ENCODE data around the gene ABCC1. TPM values are rescaled to one million over a fixed set of nuclear protein-coding genes. Genes with fewer than 3 reads are reported as not detected.

ABCC1 gene
- total RNA-seq, 1 donor from 2014 or later: 29.9 TPM

DNA sequence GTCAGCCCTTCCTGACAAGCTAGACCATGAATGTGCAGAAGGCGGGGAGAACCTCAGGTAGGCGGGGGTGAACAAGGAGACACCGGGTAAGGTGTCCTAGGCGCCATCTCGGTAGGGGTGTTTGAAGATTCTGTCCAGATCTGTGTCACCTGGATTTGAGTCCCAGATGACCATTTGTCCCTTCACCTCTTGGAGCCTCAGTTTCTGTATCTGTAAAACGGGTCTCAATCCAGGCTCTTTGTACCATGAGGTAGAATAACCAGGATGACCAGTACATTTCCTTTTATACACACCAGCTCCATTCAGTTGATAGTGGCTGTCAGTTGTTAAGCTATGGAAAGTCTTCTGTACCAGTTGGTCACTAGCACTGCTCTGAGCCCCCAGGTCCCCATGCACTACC is 187.2 kb downstream of the ABCC1 start:
- Mint-ChIP-seq H3K4me3 (ENCODE audit: unreplicated experiment) (no peak overlapping the region), H3K27ac (ENCODE audit: unreplicated experiment) (no peak overlapping the region), H3K9me3 (ENCODE audit: unreplicated experiment) (no peaks in the 10 kb centered on the region), H3K27me3 (ENCODE audit: unreplicated experiment) (peaks cover 1% of the 10 kb centered on the region), H3K36me3 (ENCODE audit: unreplicated experiment) (peaks cover 8% of the 10 kb centered on the region), H3K4me1 (ENCODE audit: low read depth, unreplicated experiment) (no peaks in the 10 kb centered on the region)
- no peak for DNase-seq
- TF ChIP-seq, protein P1, sequence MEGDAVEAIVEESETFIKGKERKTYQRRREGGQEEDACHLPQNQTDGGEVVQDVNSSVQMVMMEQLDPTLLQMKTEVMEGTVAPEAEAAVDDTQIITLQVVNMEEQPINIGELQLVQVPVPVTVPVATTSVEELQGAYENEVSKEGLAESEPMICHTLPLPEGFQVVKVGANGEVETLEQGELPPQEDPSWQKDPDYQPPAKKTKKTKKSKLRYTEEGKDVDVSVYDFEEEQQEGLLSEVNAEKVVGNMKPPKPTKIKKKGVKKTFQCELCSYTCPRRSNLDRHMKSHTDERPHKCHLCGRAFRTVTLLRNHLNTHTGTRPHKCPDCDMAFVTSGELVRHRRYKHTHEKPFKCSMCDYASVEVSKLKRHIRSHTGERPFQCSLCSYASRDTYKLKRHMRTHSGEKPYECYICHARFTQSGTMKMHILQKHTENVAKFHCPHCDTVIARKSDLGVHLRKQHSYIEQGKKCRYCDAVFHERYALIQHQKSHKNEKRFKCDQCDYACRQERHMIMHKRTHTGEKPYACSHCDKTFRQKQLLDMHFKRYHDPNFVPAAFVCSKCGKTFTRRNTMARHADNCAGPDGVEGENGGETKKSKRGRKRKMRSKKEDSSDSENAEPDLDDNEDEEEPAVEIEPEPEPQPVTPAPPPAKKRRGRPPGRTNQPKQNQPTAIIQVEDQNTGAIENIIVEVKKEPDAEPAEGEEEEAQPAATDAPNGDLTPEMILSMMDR (IDR thresholded peaks at IDR 0.05; ENCODE audit: partially characterized antibody, unreplicated experiment): no peak

DNA sequence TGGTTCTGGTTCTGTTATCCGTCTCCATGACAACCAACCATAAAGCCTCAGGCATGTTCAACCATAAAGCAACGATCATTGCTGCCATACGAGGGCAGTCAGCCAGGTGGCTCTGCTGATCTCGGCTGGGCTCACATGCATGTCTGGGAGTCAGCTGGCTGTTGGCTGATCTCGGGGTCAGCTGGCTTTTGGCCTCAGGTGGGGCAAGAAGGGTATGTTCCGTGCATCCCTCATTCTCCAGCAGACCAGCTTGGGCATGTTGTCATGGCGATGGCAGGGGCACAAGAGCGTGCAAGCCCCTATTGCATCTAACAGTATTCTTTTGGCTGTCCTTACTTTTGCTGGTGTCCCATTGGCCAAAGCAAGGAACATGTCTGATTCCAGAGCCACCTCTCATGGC is 187.7 kb downstream of the ABCC1 start:
- no peak for DNase-seq
- Mint-ChIP-seq H3K9me3 (ENCODE audit: unreplicated experiment) (no peaks in the 10 kb centered on the region), H3K4me1 (ENCODE audit: low read depth, unreplicated experiment) (no peaks in the 10 kb centered on the region), H3K27ac (ENCODE audit: unreplicated experiment) (no peak overlapping the region), H3K27me3 (ENCODE audit: unreplicated experiment) (peaks cover 1% of the 10 kb centered on the region), H3K4me3 (ENCODE audit: unreplicated experiment) (no peak overlapping the region), H3K36me3 (ENCODE audit: unreplicated experiment) (peaks cover 8% of the 10 kb centered on the region)
- TF ChIP-seq, protein P1 (IDR thresholded peaks at IDR 0.05; ENCODE audit: partially characterized antibody, unreplicated experiment): no peak

DNA sequence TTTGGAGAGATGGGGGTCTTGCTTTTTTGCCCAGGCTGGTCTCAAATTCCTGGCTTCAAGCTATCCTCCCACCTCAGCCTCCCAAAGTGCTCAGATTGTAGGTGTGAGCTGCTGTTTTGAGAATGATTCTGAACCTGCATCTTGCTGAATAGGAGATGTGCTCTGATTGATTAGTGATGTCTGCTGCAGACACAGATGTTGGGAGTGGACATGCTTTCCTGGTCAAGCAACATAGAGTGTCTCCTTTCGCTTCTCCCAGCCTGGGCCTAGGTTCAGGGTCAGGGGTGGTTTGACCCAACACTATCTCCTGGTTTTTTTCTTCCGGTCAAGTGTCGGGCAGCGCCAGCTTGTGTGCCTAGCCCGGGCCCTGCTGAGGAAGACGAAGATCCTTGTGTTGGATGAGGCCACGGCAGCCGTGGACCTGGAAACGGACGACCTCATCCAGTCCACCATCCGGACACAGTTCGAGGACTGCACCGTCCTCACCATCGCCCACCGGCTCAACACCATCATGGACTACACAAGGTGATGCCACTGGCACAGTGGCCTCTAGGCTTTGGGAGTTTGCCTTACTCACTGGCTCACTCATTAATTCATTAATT is 188.7 kb downstream of the ABCC1 start:
- Mint-ChIP-seq H3K36me3 (ENCODE audit: unreplicated experiment) (peaks cover 8% of the 10 kb centered on the region), H3K27ac (ENCODE audit: unreplicated experiment) (no peak overlapping the region), H3K9me3 (ENCODE audit: unreplicated experiment) (no peaks in the 10 kb centered on the region), H3K4me1 (ENCODE audit: low read depth, unreplicated experiment) (no peaks in the 10 kb centered on the region), H3K27me3 (ENCODE audit: unreplicated experiment) (peaks cover 3% of the 10 kb centered on the region), H3K4me3 (ENCODE audit: unreplicated experiment) (no peak overlapping the region)
- no peak for DNase-seq
- TF ChIP-seq, protein P1 (IDR thresholded peaks at IDR 0.05; ENCODE audit: partially characterized antibody, unreplicated experiment): no peak

DNA sequence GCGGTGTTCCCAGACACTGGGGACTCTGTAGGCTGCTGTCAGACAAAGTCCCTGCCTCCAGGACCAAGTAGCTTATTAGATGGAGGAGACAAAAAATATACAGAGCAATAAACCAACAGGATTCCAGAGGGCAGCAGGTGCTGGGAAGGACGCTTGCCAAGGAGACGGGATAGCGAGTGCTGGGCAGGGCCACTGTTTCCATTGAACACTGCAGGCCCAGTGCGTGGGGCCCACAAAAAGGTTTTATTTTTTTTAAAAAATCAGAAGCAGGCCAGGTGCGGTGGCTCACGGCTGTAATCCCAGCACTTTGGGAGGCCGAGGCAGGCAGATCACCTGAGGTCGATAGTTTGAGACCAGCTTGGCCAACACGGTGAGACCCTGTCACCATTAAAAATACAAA is 189.6 kb downstream of the ABCC1 start:
- no peak for DNase-seq
- H3K36me3 Mint-ChIP-seq (ENCODE audit: unreplicated experiment): peaks cover 2% of the 10 kb centered on the region
- H3K4me1 Mint-ChIP-seq (ENCODE audit: low read depth, unreplicated experiment): no peaks in the 10 kb centered on the region
- TF ChIP-seq, protein P1 (IDR thresholded peaks at IDR 0.05; ENCODE audit: partially characterized antibody, unreplicated experiment): no peak
- H3K27ac Mint-ChIP-seq (ENCODE audit: unreplicated experiment): no peak overlapping the region
- no peaks in the 10 kb centered on the region for H3K9me3 Mint-ChIP-seq (ENCODE audit: unreplicated experiment)
- H3K4me3 Mint-ChIP-seq (ENCODE audit: unreplicated experiment): no peak overlapping the region
- peaks cover 2% of the 10 kb centered on the region for H3K27me3 Mint-ChIP-seq (ENCODE audit: unreplicated experiment)

DNA sequence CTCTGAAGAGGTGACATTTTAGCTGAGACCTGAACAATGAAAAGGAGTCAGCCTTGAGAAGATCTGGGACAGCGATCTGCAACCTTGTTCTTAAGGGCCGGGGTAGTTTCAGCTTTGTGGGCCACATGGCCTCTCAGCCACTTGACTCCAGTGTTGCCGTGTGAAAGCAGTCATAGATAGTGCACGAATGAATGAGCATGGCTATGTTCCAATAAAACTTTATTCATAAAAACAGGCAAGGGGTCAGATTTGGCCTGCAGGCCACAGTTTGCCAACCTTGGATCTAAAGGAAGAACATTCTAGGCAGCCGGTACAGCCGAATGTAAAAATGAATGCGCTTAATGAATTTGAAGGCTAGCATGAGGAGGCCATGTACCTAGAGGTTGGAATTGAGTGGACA is 190.4 kb downstream of the ABCC1 start:
- DNase-seq: no peak
- no peak overlapping the region for H3K4me3 Mint-ChIP-seq (ENCODE audit: unreplicated experiment)
- H3K9me3 Mint-ChIP-seq (ENCODE audit: unreplicated experiment): no peaks in the 10 kb centered on the region
- no peaks in the 10 kb centered on the region for H3K4me1 Mint-ChIP-seq (ENCODE audit: low read depth, unreplicated experiment)
- no peaks in the 10 kb centered on the region for H3K36me3 Mint-ChIP-seq (ENCODE audit: unreplicated experiment)
- TF ChIP-seq, protein P1 (IDR thresholded peaks at IDR 0.05; ENCODE audit: partially characterized antibody, unreplicated experiment): no peak
- H3K27ac Mint-ChIP-seq (ENCODE audit: unreplicated experiment): no peak overlapping the region
- peaks cover 2% of the 10 kb centered on the region for H3K27me3 Mint-ChIP-seq (ENCODE audit: unreplicated experiment)
